ENCODE data around the gene ROBO1. TPM values are rescaled to one million over a fixed set of nuclear protein-coding genes. Genes with fewer than 3 reads are reported as not detected.

The ROBO1 gene
- total RNA-seq, 6 experiments from 2014 or later: 1.1 to 7.2 (median 4.3) TPM

DNA sequence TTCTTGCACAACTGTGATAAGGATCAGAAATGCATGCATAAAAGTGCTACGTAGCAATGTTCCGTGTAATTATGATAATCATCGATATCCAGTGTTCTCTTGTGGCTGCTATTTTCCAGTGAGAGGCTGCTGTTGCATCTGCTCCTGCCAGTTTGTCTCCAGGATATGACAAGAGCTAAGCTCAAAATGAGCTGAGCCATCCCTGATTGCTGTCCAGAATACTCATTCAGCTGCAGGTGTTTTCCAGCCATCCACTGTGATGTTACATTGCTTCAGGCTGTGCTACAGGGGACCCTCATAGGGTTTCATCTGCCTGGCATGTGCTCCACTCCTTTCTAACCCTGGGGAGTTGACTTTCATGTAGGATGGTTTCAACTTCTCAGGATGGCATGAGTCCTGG lies 976.0 kb downstream of the ROBO1 start:
- H3K27me3 ChIP-seq: no peaks in the 10 kb centered on the region

DNA sequence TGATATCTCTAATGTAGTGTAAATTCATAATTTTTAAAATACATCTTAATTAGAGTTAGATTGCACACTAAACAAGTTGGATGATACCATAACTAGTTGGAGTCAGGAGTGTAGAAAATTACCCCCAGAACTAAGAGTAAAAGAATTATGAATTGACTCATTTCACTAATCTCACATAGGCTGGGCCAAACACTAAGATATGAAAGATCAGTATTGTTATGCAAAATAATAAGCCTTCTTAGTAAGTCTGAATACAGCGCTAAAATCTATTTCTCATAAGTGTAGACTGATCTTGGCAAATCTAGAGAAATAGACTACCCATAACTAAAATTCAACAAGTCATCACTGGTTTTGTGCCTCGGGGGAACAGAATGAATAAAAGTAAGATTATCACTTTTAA lies 979.0 kb downstream of the ROBO1 start:
- intact Hi-C loops (cut with DNase I): no loop called here
- Histone ChIP-seq H3K4me3 (no peak overlapping the region), H3K27ac (no peak overlapping the region), H3K27me3 (no peaks in the 10 kb centered on the region), H3K36me3 (no peaks in the 10 kb centered on the region), H3K4me1 (no peaks in the 10 kb centered on the region), H3K9me3 (no peaks in the 10 kb centered on the region)
- 76% methylated on average over 2 of the region's 2 CpGs for WGBS (ENCODE audit: insufficient coverage, low coverage, low lambda C conversion rate, missing lambda C conversion rate)
- ATAC-seq (no peak), DNase-seq (no peak)
- TF ChIP-seq CTCF (IDR thresholded peaks at IDR 0.05) (no peak), POLR2A (IDR thresholded peaks at IDR 0.05) (no peak)

More for the DNA sequence above, 976.0 kb downstream of the ROBO1 start:
- H3K27ac ChIP-seq: no peak overlapping the region
- TF ChIP-seq CTCF (IDR thresholded peaks at IDR 0.05) (no peak), POLR2A (IDR thresholded peaks at IDR 0.05) (no peak)
- no peaks in the 10 kb centered on the region for H3K9me3 ChIP-seq
- 63% methylated on average over 3 of the region's 3 CpGs for WGBS (ENCODE audit: insufficient coverage, low coverage, low lambda C conversion rate, missing lambda C conversion rate)
- ATAC-seq (no peak), DNase-seq (no peak)
- intact Hi-C loops (cut with DNase I): no loop called here
- no peaks in the 10 kb centered on the region for H3K36me3 ChIP-seq
- no peak overlapping the region for H3K4me3 ChIP-seq
- H3K4me1 ChIP-seq: no peaks in the 10 kb centered on the region

- ATAC-seq (no peak), DNase-seq (no peak)
- WGBS (ENCODE audit: insufficient coverage, low coverage, low lambda C conversion rate, missing lambda C conversion rate): 60% methylated on average over 1 of the region's 1 CpG
- no peak for TF ChIP-seq CTCF (IDR thresholded peaks at IDR 0.05)
- no peak for TF ChIP-seq POLR2A (IDR thresholded peaks at IDR 0.05)
- Histone ChIP-seq H3K27me3 (no peaks in the 10 kb centered on the region), H3K4me1 (no peaks in the 10 kb centered on the region), H3K9me3 (no peaks in the 10 kb centered on the region), H3K27ac (no peak overlapping the region), H3K36me3 (no peaks in the 10 kb centered on the region), H3K4me3 (no peak overlapping the region)
- intact Hi-C loops (cut with DNase I): no loop called here
Observed at GRCh38 chr3:78785004-78785403, 982.8 kb downstream of the ROBO1 start.

- intact Hi-C loops (cut with DNase I): no loop called here
- no peaks in the 10 kb centered on the region for H3K9me3 ChIP-seq
Observed at GRCh38 chr3:78781351-78781750, 986.4 kb downstream of the ROBO1 start.

More at GRCh38 chr3:78781351-78781750, 986.4 kb downstream of the ROBO1 start:
- H3K36me3 ChIP-seq: no peaks in the 10 kb centered on the region
- ATAC-seq (no peak), DNase-seq (no peak)
- H3K27me3 ChIP-seq: no peaks in the 10 kb centered on the region
- H3K27ac ChIP-seq: no peak overlapping the region
- TF ChIP-seq CTCF (IDR thresholded peaks at IDR 0.05) (no peak), POLR2A (IDR thresholded peaks at IDR 0.05) (no peak)
- H3K4me1 ChIP-seq: no peaks in the 10 kb centered on the region
- H3K4me3 ChIP-seq: no peak overlapping the region

Data from right lobe of liver (tissue), 6 donors.